Right renal pelvis (tissue), 4 donors: ENCODE results near the gene PTPRG. TPM values are rescaled to one million over a fixed set of nuclear protein-coding genes. Genes with fewer than 3 reads are reported as not detected.

Experiments used
- DNase-seq, 4 donors: peaks; one replicate each; pipeline ENCODE4 v3.0.0-alpha.2; 2013; ENCODE audit warnings: low read depth in 4 of 4, low spot score in 3 of 4, missing footprints in 1 of 4
- polyA plus RNA-seq, 4 donors: library from polyadenylated mRNA; unstranded; fragments of 120-200 nt; gene quantifications; one replicate each; pipeline ENCODE4 v1.2.1, GENCODE V29; 2013; ENCODE audit not compliant: insufficient read length in 4 of 4

Gene PTPRG
- polyA plus RNA-seq, 4 donors, result 76.3 to 93.4 (median 85.3) TPM

GRCh38 chr3:61646851-61647525 lies 85.6 kb downstream of the PTPRG start:
- DNase-seq, result no peak

- DNase-seq, result no peak
Measured at GRCh38 chr3:61648481-61648880, 87.1 kb downstream of the PTPRG start.

GRCh38 chr3:61649381-61650170 lies 88.2 kb downstream of the PTPRG start:
- no peak for DNase-seq

GRCh38 chr3:61650276-61650675 lies 88.9 kb downstream of the PTPRG start:
- DNase-seq, result no peak

GRCh38 chr3:61650719-61651410 lies 89.5 kb downstream of the PTPRG start:
- DNase-seq, result no peak

GRCh38 chr3:61657689-61658088 lies 96.3 kb downstream of the PTPRG start:
- no peak for DNase-seq

- DNase-seq, result no peak
Measured at GRCh38 chr3:61662861-61663260, 101.5 kb downstream of the PTPRG start.

- DNase-seq, result no peak
Measured at GRCh38 chr3:61663356-61664104, 102.2 kb downstream of the PTPRG start.

GRCh38 chr3:61664105-61664482 lies 102.7 kb downstream of the PTPRG start:
- DNase-seq, result no peak

- no peak for DNase-seq
Measured at GRCh38 chr3:61665121-61665520, 103.8 kb downstream of the PTPRG start.

GRCh38 chr3:61665987-61666386 lies 104.6 kb downstream of the PTPRG start:
- DNase-seq, result no peak

GRCh38 chr3:61666615-61667330 lies 105.4 kb downstream of the PTPRG start:
- no peak for DNase-seq

GRCh38 chr3:61667383-61667782 lies 106.0 kb downstream of the PTPRG start:
- DNase-seq, result no peak

GRCh38 chr3:61667814-61668213 lies 106.4 kb downstream of the PTPRG start:
- no peak for DNase-seq

GRCh38 chr3:61668317-61668864 lies 107.0 kb downstream of the PTPRG start:
- no peak for DNase-seq

- DNase-seq, result no peak
Measured at GRCh38 chr3:61669203-61669602, 107.8 kb downstream of the PTPRG start.

GRCh38 chr3:61669668-61670299 lies 108.4 kb downstream of the PTPRG start:
- DNase-seq, result no peak

- no peak for DNase-seq
Measured at GRCh38 chr3:61673651-61674050, 112.3 kb downstream of the PTPRG start.

GRCh38 chr3:61674596-61674995 lies 113.2 kb downstream of the PTPRG start:
- no peak for DNase-seq
